SK-N-SH treated with all-trans-retinoic acid at 6 μM for 48 hours (cell line): Measurements from ENCODE around the gene AGTRAP.

Source experiments
- ATAC-seq: fragments of 200-7000 bp; cut with Tn5 transposase; 3 replicates; pipeline ENCODE4 v1.9.1; 2020; ENCODE audit warnings: mild to moderate bottlenecking, moderate library complexity
- ARNTL ChIP-seq: fragments of 450-650 bp; formaldehyde crosslinking; IDR thresholded peaks from 2 replicates; pipeline ENCODE4 v1.5.0; 2020; ENCODE audit warnings: low read depth, mild to moderate bottlenecking, moderate library complexity, borderline replicate concordance
- ESRRG ChIP-seq: fragments of 250-450 bp; sonication (Bioruptor Pico); IDR thresholded peaks from 2 replicates; pipeline ENCODE4 v1.6.1; 2021; ENCODE audit warnings: mild to moderate bottlenecking
- GLIS3 ChIP-seq: fragments of 250-450 bp; sonication (Bioruptor Pico); IDR thresholded peaks from 2 replicates; pipeline ENCODE4 v1.5.0; 2020; ENCODE audit warnings: mild to moderate bottlenecking, moderate library complexity
- ISL1 ChIP-seq: fragments of 250-450 bp; sonication (Bioruptor Pico); IDR thresholded peaks from 2 replicates; pipeline ENCODE4 v2.1.2; 2022; ENCODE audit warnings: mild to moderate bottlenecking, moderate library complexity
- OSR1 ChIP-seq: fragments of 250-450 bp; sonication (Bioruptor Pico); IDR thresholded peaks from 2 replicates; pipeline ENCODE4 v1.8.0; 2022; ENCODE audit warnings: moderate library complexity, mild to moderate bottlenecking, inconsistent platforms
- PPARA ChIP-seq: fragments of 250-450 bp; sonication (Bioruptor Pico); IDR thresholded peaks from 2 replicates; pipeline ENCODE4 v1.5.0; 2020; ENCODE audit warnings: mild to moderate bottlenecking, borderline replicate concordance
- RARB ChIP-seq: fragments of 250-450 bp; sonication (Bioruptor Pico); IDR thresholded peaks from 2 replicates; pipeline ENCODE4 v1.8.0; 2021; ENCODE audit warnings: mild to moderate bottlenecking, moderate library complexity
- SNAI2 ChIP-seq: fragments of 250-450 bp; sonication (Bioruptor Pico); IDR thresholded peaks from 2 replicates; pipeline ENCODE4 v1.5.0; 2020; ENCODE audit warnings: mild to moderate bottlenecking, moderate library complexity
- TCF4 ChIP-seq: fragments of 250-450 bp; sonication (Bioruptor Pico); IDR thresholded peaks from 2 replicates; pipeline ENCODE4 v1.8.0; 2021; ENCODE audit warnings: mild to moderate bottlenecking, moderate library complexity, borderline replicate concordance
- TOX ChIP-seq: fragments of 250-450 bp; sonication (Bioruptor Pico); IDR thresholded peaks from 2 replicates; pipeline ENCODE4 v1.8.0; 2021; ENCODE audit warnings: mild to moderate bottlenecking, moderate library complexity, borderline replicate concordance
- ZC3H10 ChIP-seq: fragments of 250-450 bp; sonication (Bioruptor Pico); IDR thresholded peaks from 2 replicates; pipeline ENCODE4 v1.5.1; 2021; ENCODE audit warnings: mild to moderate bottlenecking, moderate library complexity
- ZFP3 ChIP-seq: fragments of 250-450 bp; sonication (Bioruptor Pico); IDR thresholded peaks from 2 replicates; pipeline ENCODE4 v1.5.0; 2020; ENCODE audit warnings: mild to moderate bottlenecking, moderate library complexity
- ZFP30 ChIP-seq: fragments of 450-650 bp; formaldehyde crosslinking; IDR thresholded peaks from 2 replicates; pipeline ENCODE4 v1.5.0; 2022; ENCODE audit warnings: mild to moderate bottlenecking, moderate library complexity
- ZNF565 ChIP-seq: fragments of 450-650 bp; formaldehyde crosslinking; conservative IDR thresholded peaks from 2 replicates; pipeline ENCODE4 v1.5.0; 2020; ENCODE audit warnings: low read depth, mild to moderate bottlenecking, moderate library complexity
- ZNF70 ChIP-seq: fragments of 450-650 bp; formaldehyde crosslinking; IDR thresholded peaks from 2 replicates; pipeline ENCODE4 v1.5.0; 2020; ENCODE audit warnings: mild to moderate bottlenecking, moderate library complexity
- TF ChIP-seq, protein P1 (sequence below): fragments of 250-450 bp; sonication (Bioruptor Pico); IDR thresholded peaks from 2 replicates; pipeline ENCODE4 v1.8.0; 2021; ENCODE audit warnings: low read depth, mild to moderate bottlenecking, moderate library complexity, borderline replicate concordance
- TF ChIP-seq, protein P2 (sequence below): fragments of 250-450 bp; sonication (Bioruptor Pico); IDR thresholded peaks from 2 replicates; pipeline ENCODE4 v1.5.1; 2021; ENCODE audit warnings: mild to moderate bottlenecking, moderate library complexity
- TF ChIP-seq, protein P3 (sequence below): fragments of 250-450 bp; sonication (Bioruptor Pico); IDR thresholded peaks from 2 replicates; pipeline ENCODE4 v1.5.1; 2020; ENCODE audit warnings: low read depth, mild to moderate bottlenecking, moderate library complexity
- TF ChIP-seq, protein P4 (sequence below): fragments of 250-450 bp; sonication (Bioruptor Pico); IDR thresholded peaks from 2 replicates; pipeline ENCODE4 v1.5.0; 2020; ENCODE audit warnings: mild to moderate bottlenecking, moderate library complexity
- TF ChIP-seq, protein P5 (sequence below): fragments of 250-450 bp; sonication (Bioruptor Pico); IDR thresholded peaks from 2 replicates; pipeline ENCODE4 v1.8.0; 2020; ENCODE audit warnings: mild to moderate bottlenecking, moderate library complexity, borderline replicate concordance

The AGTRAP gene

DNA sequence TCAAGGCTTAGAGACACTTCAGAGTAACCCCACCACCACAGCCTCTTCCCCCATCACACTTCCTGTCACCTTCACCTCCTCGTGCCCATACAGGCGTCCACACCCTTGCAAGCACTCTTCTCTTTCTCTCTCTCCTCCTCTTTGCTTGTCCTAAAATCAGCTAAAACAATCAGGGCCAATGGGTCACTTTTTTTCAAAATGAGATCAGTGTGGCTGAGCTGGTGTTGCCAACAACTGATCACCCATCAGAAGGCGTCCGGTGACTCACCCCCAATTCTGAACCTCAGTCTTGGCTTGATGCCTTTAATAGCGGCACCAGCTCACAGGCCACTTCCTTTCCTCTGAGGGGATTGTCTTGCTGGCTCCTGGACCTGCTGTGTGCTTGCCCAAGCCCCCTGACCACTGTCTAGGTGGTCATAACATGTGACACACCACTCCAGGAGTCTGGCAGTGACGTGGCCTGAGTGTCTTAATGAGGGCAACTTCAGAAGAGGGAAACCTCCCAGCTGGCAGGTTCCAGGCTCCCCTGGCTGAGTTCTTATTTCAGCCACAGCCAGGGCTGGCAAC lies 42.8 kb upstream of the AGTRAP start (continued):
- TF ChIP-seq, protein P1, sequence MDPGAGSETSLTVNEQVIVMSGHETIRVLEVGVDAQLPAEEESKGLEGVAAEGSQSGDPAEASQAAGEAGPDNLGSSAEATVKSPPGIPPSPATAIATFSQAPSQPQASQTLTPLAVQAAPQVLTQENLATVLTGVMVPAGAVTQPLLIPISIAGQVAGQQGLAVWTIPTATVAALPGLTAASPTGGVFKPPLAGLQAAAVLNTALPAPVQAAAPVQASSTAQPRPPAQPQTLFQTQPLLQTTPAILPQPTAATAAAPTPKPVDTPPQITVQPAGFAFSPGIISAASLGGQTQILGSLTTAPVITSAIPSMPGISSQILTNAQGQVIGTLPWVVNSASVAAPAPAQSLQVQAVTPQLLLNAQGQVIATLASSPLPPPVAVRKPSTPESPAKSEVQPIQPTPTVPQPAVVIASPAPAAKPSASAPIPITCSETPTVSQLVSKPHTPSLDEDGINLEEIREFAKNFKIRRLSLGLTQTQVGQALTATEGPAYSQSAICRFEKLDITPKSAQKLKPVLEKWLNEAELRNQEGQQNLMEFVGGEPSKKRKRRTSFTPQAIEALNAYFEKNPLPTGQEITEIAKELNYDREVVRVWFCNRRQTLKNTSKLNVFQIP, result no peak
- no peak for TF ChIP-seq ZC3H10 (CRISPR knock-in tag)

DNA sequence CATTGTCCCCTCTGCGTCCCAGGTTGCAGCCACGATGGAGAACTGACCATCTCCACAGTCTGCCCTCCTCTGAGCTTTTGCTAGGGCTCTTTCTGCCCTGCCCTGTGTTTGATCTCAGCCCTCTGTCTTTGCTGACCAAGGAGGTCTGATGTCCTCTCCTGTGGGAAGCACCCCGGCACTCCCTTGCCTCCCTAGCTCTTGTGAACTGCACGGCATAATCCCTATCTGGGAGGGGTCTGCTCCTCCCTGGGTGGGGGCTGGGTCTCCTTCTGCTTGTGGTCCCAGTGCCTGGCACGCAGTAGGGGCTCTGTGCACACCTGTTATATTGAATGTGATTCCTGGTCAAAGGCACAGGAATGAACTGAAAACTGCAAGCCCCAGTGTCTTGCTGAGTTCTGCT lies 42.0 kb upstream of the AGTRAP start:
- no peak; the same call in 2 of the 3 replicates for ATAC-seq

DNA sequence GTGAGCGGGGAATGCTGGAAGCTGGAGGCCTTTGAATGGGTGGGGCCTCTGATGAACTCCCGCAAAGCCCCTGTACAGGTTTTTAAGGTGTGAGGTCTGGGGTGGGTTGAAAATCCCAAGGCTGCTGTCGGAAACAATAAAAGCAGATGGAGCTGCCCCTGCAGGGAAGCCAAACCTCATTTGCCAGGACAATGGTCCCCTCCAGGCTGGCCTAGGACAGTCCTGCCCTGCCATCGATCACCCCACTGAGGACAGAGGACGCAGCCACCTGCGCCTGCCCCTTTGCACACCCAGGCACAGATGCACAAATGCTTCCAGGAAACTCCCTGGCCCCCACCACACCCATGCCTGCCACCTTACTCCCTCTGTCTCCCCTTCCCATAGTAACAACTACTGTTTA lies 40.1 kb upstream of the AGTRAP start:
- ATAC-seq, result no peak
- TF ChIP-seq RARB (CRISPR knock-in tag) (no peak), ARNTL (CRISPR knock-in tag) (no peak), TCF4 (CRISPR knock-in tag) (no peak), ZNF565 (CRISPR knock-in tag) (no peak), ISL1 (CRISPR knock-in tag) (no peak)
- TF ChIP-seq, protein P1, result no peak
- TF ChIP-seq, all 23 proteins: peak for 0

More for the DNA sequence above, 42.0 kb upstream of the AGTRAP start:
- TF ChIP-seq PPARA (CRISPR knock-in tag) (no peak), ISL1 (CRISPR knock-in tag) (no peak), RARB (CRISPR knock-in tag) (no peak), GLIS3 (no peak), SNAI2 (CRISPR knock-in tag) (no peak), ZNF565 (CRISPR knock-in tag) (no peak), ZFP3 (CRISPR knock-in tag) (no peak), OSR1 (no peak), ESRRG (no peak), ARNTL (CRISPR knock-in tag) (no peak), TOX (CRISPR knock-in tag) (no peak), ZNF70 (CRISPR knock-in tag) (no peak), ZFP30 (CRISPR knock-in tag) (no peak)
- TF ChIP-seq, protein P1, result no peak
- TF ChIP-seq, protein P2, sequence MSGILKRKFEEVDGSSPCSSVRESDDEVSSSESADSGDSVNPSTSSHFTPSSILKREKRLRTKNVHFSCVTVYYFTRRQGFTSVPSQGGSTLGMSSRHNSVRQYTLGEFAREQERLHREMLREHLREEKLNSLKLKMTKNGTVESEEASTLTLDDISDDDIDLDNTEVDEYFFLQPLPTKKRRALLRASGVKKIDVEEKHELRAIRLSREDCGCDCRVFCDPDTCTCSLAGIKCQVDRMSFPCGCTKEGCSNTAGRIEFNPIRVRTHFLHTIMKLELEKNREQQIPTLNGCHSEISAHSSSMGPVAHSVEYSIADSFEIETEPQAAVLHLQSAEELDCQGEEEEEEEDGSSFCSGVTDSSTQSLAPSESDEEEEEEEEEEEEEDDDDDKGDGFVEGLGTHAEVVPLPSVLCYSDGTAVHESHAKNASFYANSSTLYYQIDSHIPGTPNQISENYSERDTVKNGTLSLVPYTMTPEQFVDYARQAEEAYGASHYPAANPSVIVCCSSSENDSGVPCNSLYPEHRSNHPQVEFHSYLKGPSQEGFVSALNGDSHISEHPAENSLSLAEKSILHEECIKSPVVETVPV, result no peak
- TF ChIP-seq, protein P3, sequence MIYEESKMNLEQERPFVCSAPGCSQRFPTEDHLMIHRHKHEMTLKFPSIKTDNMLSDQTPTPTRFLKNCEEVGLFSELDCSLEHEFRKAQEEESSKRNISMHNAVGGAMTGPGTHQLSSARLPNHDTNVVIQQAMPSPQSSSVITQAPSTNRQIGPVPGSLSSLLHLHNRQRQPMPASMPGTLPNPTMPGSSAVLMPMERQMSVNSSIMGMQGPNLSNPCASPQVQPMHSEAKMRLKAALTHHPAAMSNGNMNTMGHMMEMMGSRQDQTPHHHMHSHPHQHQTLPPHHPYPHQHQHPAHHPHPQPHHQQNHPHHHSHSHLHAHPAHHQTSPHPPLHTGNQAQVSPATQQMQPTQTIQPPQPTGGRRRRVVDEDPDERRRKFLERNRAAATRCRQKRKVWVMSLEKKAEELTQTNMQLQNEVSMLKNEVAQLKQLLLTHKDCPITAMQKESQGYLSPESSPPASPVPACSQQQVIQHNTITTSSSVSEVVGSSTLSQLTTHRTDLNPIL (CRISPR knock-in tag), result no peak
- TF ChIP-seq, protein P4, sequence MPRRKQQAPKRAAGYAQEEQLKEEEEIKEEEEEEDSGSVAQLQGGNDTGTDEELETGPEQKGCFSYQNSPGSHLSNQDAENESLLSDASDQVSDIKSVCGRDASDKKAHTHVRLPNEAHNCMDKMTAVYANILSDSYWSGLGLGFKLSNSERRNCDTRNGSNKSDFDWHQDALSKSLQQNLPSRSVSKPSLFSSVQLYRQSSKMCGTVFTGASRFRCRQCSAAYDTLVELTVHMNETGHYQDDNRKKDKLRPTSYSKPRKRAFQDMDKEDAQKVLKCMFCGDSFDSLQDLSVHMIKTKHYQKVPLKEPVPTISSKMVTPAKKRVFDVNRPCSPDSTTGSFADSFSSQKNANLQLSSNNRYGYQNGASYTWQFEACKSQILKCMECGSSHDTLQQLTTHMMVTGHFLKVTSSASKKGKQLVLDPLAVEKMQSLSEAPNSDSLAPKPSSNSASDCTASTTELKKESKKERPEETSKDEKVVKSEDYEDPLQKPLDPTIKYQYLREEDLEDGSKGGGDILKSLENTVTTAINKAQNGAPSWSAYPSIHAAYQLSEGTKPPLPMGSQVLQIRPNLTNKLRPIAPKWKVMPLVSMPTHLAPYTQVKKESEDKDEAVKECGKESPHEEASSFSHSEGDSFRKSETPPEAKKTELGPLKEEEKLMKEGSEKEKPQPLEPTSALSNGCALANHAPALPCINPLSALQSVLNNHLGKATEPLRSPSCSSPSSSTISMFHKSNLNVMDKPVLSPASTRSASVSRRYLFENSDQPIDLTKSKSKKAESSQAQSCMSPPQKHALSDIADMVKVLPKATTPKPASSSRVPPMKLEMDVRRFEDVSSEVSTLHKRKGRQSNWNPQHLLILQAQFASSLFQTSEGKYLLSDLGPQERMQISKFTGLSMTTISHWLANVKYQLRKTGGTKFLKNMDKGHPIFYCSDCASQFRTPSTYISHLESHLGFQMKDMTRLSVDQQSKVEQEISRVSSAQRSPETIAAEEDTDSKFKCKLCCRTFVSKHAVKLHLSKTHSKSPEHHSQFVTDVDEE (CRISPR knock-in tag), result no peak
- TF ChIP-seq, protein P5, sequence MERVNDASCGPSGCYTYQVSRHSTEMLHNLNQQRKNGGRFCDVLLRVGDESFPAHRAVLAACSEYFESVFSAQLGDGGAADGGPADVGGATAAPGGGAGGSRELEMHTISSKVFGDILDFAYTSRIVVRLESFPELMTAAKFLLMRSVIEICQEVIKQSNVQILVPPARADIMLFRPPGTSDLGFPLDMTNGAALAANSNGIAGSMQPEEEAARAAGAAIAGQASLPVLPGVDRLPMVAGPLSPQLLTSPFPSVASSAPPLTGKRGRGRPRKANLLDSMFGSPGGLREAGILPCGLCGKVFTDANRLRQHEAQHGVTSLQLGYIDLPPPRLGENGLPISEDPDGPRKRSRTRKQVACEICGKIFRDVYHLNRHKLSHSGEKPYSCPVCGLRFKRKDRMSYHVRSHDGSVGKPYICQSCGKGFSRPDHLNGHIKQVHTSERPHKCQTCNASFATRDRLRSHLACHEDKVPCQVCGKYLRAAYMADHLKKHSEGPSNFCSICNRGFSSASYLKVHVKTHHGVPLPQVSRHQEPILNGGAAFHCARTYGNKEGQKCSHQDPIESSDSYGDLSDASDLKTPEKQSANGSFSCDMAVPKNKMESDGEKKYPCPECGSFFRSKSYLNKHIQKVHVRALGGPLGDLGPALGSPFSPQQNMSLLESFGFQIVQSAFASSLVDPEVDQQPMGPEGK (CRISPR knock-in tag), result no peak
